SH-SY5Y (cell line): Measurements from ENCODE around the gene DENND6B.

Source experiments
- GATA2 ChIP-seq: IDR thresholded peaks from 2 replicates; pipeline ENCODE4 v1.6.1; 2011; ENCODE audit warnings: mild to moderate bottlenecking, low read depth, low read length
- GATA3 ChIP-seq: IDR thresholded peaks from 2 replicates; pipeline ENCODE4 v1.6.1; 2011; ENCODE audit warnings: low read depth, mild to moderate bottlenecking, low read length, moderate library complexity

Gene DENND6B

GRCh38 chr22:50305393-50305922 is 21.4 kb downstream of the DENND6B start:
- no peak for TF ChIP-seq GATA2
- no peak for TF ChIP-seq GATA3

GRCh38 chr22:50304528-50305392 is 22.1 kb downstream of the DENND6B start:
- no peak for TF ChIP-seq GATA3
- no peak for TF ChIP-seq GATA2

GRCh38 chr22:50303848-50304527 is 22.8 kb downstream of the DENND6B start:
- TF ChIP-seq GATA2 (no peak), GATA3 (no peak)

DNA sequence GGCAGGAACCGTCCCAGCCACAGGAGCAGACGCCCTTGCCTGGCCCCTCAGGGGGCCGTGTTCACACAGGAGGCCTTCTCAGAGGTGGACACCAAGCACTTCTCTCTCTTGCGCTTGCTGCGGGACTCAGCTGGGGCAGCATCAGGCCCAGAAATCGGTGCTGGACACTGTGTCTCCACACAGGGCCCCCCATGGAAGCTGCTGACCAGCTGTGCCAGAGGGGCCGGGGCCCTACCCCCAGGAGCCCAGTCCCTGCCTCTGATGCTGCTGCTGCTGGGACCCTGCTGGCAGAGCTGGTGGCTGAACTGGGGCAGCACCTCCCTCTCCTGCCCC is 23.3 kb downstream of the DENND6B start:
- TF ChIP-seq GATA3: no peak
- no peak for TF ChIP-seq GATA2

GRCh38 chr22:50302564-50302963 is 24.2 kb downstream of the DENND6B start:
- TF ChIP-seq GATA2 (no peak), GATA3 (no peak)

DNA sequence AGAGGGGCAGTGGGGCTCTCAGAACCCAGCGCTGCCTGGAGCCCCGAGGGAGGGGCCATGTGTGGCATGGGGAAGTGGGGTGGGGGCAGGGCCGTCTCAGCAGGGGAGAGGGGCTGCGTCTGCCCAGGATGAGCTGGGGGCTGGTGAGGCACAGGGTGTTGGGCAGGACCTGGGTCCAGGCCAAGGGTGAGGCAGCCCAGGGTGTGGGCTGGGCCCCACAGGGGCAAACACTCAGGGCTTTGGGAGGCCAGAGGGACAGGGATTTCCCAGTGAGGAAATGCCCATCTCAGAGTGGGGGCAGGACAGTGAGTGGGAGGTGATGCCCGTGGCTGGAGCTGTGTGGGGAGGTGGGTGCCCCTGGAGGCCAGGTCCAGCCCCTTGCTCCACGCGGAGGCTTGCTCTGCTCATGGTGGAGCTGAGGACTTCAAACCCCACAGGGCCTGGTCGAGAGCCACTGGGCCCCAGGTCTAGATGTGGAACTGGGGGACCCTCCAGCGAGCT is 24.7 kb downstream of the DENND6B start:
- TF ChIP-seq GATA3 (no peak), GATA2 (no peak)

GRCh38 chr22:50301581-50301991 is 25.2 kb downstream of the DENND6B start:
- TF ChIP-seq GATA2 (peak; percentile 20; the same call in 1 of the 2 replicates), GATA3 (no peak)

GRCh38 chr22:50300620-50301257 is 26.1 kb downstream of the DENND6B start:
- TF ChIP-seq GATA2 (no peak), GATA3 (no peak)

DNA sequence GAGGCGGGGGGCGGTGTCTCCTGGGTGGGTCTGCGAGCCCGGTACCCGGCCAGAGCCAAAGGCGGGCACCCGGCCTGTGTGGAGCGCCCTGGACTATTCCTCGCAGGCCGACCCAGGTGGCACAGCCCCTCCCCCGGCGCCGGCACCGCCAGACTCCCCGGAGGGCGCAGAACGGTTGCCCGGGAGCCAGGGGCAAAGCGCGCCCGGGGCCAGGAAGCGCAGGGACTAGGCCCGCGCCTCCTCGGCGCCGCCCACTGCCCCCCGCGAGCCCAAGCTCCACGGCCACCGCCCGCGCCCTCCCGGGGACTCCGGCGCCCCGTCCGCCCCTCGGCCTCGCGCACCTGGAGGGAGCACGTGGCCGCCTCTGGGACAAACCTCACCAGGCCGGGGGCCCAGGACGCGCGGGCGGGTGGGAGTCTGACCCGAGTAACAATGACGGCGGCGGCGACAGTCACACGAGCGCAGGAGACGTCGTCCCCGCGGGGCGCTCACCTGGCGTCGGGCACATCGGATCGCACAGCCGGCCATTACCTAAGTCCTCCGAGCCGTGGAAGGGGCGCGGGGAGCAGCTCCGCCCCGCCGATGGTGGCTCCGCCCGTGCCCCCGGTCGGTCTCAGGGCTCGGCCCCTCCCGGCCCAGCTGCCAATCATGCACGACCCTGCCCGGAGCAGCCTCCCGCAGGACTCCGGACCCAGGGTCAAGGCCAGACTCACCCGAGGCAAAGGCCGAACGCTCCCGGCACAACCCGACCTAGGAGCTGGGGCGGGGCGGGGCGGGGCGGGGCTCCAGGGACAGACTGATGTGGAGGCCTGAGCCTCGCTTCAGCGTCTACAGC is 26.8 kb downstream of the DENND6B start:
- TF ChIP-seq GATA2: no peak
- TF ChIP-seq GATA3: no peak

- TF ChIP-seq GATA2 (no peak), GATA3 (no peak)
Measured at GRCh38 chr22:50298937-50299784, 27.7 kb downstream of the DENND6B start.

- TF ChIP-seq GATA2: no peak
- TF ChIP-seq GATA3: no peak
Measured at GRCh38 chr22:50298266-50298637, 28.6 kb downstream of the DENND6B start.

DNA sequence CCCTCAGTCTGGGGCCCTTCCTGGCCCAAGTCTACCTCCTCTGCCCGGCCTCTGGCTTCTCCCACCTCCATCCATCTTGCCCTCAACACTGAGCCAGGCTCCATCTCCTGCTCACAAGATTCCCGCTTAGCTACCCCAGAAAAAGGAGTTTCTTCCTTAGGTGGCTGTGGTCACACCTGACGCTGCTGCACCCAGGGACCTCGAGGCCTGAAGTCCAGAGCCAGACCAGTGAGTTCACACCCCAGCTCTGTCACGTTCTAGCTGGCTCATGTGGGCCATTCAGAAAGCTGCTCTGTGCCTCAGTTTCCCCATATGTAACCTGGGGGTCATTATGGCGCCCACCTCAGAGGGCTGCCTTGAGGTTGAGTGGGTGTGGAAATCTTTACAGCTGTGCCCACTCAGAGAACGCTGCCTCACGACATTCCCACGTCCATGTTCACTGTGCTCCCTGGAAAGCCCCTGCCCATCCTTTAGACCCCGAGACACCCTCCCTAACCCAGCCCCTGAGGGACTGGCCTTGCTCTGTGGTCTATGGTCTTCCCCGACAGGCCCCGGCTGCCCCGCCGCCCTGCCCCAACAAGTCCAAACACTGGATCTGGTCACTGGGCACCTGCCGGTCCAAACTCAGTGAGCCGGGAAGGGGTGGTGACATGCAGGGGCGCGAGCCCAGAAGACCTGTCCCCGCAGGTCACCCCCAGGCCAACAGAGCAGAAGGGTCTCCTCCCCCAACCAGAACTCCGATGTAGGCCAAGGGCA is 29.1 kb downstream of the DENND6B start:
- TF ChIP-seq GATA2: no peak
- no peak for TF ChIP-seq GATA3
